Measurements from ENCODE around the gene GCNA. TPM values are rescaled to one million over a fixed set of nuclear protein-coding genes. Genes with fewer than 3 reads are reported as not detected.

The GCNA gene
- total RNA-seq, 2 donors from 2014 or later = 1.2 to 1.3 TPM

Other genes with a start within 250 kb of the GCNA start
- 10 to 100 TPM; 52.9 to 62.5 TPM for gene TAF1, start 212.1 kb upstream of the GCNA start, total RNA-seq
- 100 to 1,000 TPM; 423 to 453 TPM for gene OGT, start 45.3 kb upstream of the GCNA start, total RNA-seq
- 1 to 10 TPM; 3.1 to 5.8 TPM for gene CXCR3, start 40.1 kb downstream of the GCNA start, total RNA-seq
- not detected for gene CXorf49, start 139.8 kb downstream of the GCNA start, total RNA-seq
- not detected for gene CXorf49B, start 184.9 kb downstream of the GCNA start, total RNA-seq

All from T-helper 17 cell (primary cell).